Esophagus muscularis mucosa (tissue), 4 donors: Measurements from ENCODE around the gene WNT3. TPM values are rescaled to one million over a fixed set of nuclear protein-coding genes. Genes with fewer than 3 reads are reported as not detected.

Source experiments
- DNase-seq: peaks from one replicate; pipeline ENCODE4 v3.0.0-alpha.2; 2017; ENCODE audit errors: extremely low spot score
- H3K27ac ChIP-seq, 4 donors: fragments of 200-600 bp; sonication (generic); replicated peaks in 1 of 4; 1 replicate in 3 of 4; 2 replicates in 1 of 4; pipeline ENCODE4 v1.5.1; 2016 to 2019; ENCODE audit warnings: mild to moderate bottlenecking in 1 of 4
- H3K27me3 ChIP-seq, 4 donors: fragments of 200-600 bp; sonication (generic); one replicate each; pipeline versions ENCODE4 v1.5.1 to v1.6.0; 2016 to 2019
- H3K36me3 ChIP-seq, 4 donors: fragments of 200-600 bp; sonication (generic); one replicate each; pipeline ENCODE4 v1.5.1; 2016 to 2019
- H3K4me1 ChIP-seq, 4 donors: fragments of 200-600 bp; sonication (generic); one replicate each; pipeline ENCODE4 v1.5.1; 2016 to 2019
- H3K4me3 ChIP-seq, 4 donors: fragments of 200-600 bp; sonication (generic); 1 replicate in 2 of 4; 2 replicates in 2 of 4; pipeline ENCODE4 v1.5.1; 2016 to 2019; ENCODE audit warnings: mild to moderate bottlenecking in 4 of 4, moderate library complexity in 1 of 4
- H3K9me3 ChIP-seq, 4 donors: fragments of 200-600 bp; sonication (generic); 1 replicate in 3 of 4; 2 replicates in 1 of 4; pipeline ENCODE4 v1.5.1; 2016 to 2019
- EP300 ChIP-seq: sonication (generic); formaldehyde crosslinking; IDR thresholded peaks from one replicate; pipeline ENCODE4 v1.6.1; 2017; ENCODE audit warnings: antibody characterized with exemption
- POLR2A ChIP-seq: fragments of 450-650 bp; IDR thresholded peaks from one replicate; pipeline ENCODE4 v1.6.1; 2017; ENCODE audit warnings: antibody characterized with exemption, moderate library complexity, mild to moderate bottlenecking, low read depth
- POLR2AphosphoS5 ChIP-seq, 2 donors: sonication (generic); formaldehyde crosslinking; IDR thresholded peaks; one replicate each; pipeline ENCODE4 v1.6.1; 2017; ENCODE audit warnings: antibody characterized with exemption in 2 of 2
- WGBS: methylation state at CpG from one replicate; pipeline ENCODE4 v1.1.5; 2018; 5-methylcytosine and 5-hydroxymethylcytosine counted together
- intact Hi-C: fragments of 100-400 bp; cut with DNase I; formaldehyde crosslinking; loops from one replicate; pipeline ENCODE4 v1.15.1; 2023
- total RNA-seq, 4 donors: library from RNA; depleted of rRNA; stranded (reverse); fragments of >200 nt; gene quantifications; one replicate each; pipeline versions ENCODE4 v1.1.0 to v1.2.1, GENCODE V29; 2016
- TF ChIP-seq, protein P1 (sequence below), 3 experiments: fragments of 200-600 bp in 2 of 3; fragments of 450-650 bp in 1 of 3; sonication (generic) in 2 of 3; IDR thresholded peaks; one replicate each; pipeline ENCODE4 v1.5.1; 2017 to 2019; ENCODE audit warnings: antibody characterized with exemption in 3 of 3, mild to moderate bottlenecking in 2 of 3, moderate library complexity in 1 of 3

The WNT3 gene
- total RNA-seq, 4 donors from 2014 or later: under 0.01 to 1.3 (median 1.1) TPM

DNA sequence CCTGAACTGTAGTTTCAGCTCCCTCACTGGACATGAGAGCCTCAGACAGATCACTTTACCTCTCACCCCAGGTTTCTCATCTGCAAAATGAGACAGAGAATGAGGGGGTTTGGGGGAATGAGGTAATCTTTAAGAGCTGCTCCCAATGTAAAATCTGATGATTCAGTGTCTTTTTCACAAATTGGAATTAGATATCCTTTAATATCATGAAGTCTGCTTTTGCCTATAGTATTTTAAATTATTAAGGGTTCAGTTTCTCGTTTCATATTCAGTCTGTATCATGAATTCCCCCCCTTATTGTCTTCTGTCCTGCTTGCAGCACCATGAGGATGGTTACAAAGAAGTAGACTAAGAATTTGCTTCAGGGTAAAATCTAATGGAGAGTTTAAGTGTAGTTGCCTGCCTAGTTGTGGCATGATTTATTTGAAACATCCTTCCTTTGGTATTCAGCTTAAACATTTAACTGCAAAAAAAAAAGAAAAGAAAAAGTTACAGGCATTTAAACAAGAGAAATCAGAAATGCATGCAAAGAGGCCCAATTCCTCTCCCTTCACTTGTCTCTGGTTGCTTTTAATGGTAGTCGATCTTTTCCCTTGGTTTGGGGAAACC lies 77.3 kb downstream of the WNT3 start:
- TF ChIP-seq, protein P1, sequence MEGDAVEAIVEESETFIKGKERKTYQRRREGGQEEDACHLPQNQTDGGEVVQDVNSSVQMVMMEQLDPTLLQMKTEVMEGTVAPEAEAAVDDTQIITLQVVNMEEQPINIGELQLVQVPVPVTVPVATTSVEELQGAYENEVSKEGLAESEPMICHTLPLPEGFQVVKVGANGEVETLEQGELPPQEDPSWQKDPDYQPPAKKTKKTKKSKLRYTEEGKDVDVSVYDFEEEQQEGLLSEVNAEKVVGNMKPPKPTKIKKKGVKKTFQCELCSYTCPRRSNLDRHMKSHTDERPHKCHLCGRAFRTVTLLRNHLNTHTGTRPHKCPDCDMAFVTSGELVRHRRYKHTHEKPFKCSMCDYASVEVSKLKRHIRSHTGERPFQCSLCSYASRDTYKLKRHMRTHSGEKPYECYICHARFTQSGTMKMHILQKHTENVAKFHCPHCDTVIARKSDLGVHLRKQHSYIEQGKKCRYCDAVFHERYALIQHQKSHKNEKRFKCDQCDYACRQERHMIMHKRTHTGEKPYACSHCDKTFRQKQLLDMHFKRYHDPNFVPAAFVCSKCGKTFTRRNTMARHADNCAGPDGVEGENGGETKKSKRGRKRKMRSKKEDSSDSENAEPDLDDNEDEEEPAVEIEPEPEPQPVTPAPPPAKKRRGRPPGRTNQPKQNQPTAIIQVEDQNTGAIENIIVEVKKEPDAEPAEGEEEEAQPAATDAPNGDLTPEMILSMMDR (IDR thresholded peaks at IDR 0.05): no peak
- no peak overlapping the region for H3K27ac ChIP-seq
- no peaks in the 10 kb centered on the region for H3K4me1 ChIP-seq
- no peaks in the 10 kb centered on the region for H3K27me3 ChIP-seq
- H3K9me3 ChIP-seq: no peaks in the 10 kb centered on the region
- 90% methylated on average over 2 of the region's 2 CpGs for WGBS
- H3K36me3 ChIP-seq: peaks cover 0 to 21% (median 4%) of the 10 kb centered on the region in 4 donors
- no peak for DNase-seq
- intact Hi-C loops: no loop called here
- H3K4me3 ChIP-seq: no peak overlapping the region

DNA sequence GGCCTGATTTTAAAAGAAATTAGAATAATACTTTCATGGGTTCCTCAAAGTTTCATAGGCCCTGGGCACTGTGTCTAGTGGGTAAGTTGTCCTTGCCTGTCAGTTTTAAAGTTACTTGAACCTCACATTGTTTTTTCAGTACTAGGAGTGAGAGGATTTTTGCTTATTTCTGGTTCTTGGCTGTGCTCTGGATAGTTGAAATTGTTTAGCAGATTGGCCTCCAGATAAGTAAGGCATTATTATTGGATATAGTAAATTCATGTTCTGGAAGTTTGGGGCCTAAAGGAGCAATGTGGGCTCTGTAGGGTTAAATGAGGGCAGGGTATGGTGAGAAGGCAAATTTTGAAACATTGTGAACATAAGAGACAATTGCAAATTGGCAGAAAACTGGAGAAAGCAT lies 78.5 kb downstream of the WNT3 start:
- Histone ChIP-seq H3K4me1 (no peaks in the 10 kb centered on the region), H3K36me3 (peaks cover 0 to 21% (median 4%) of the 10 kb centered on the region in 4 donors), H3K4me3 (no peak overlapping the region), H3K9me3 (no peaks in the 10 kb centered on the region), H3K27me3 (no peaks in the 10 kb centered on the region), H3K27ac (no peak overlapping the region)
- intact Hi-C loops: no loop called here
- DNase-seq: no peak
- no peak for TF ChIP-seq EP300
- TF ChIP-seq, protein P1 (IDR thresholded peaks at IDR 0.05): no peak
- no peak for TF ChIP-seq POLR2A
- no peak for TF ChIP-seq POLR2AphosphoS5 (IDR thresholded peaks at IDR 0.05)

DNA sequence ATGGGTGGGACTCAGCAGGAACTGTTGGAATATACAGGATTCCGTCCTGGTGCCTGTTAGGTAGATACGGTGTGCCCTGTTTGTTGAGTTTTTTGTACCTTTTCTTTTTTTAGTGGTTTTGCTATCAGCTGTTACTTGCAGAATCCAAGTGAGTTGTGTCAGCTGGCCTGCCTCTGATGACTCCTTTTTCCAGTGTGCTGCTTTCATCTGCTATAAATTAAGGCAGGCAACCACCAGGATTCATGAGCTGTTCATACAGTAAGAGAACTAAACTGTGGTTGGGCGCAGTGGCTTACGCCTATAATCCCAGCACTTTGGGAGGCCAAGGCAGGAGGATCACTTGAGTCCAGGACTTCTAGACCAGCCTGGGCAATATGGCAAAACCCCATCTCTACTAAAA lies 79.9 kb downstream of the WNT3 start:
- H3K9me3 ChIP-seq: no peaks in the 10 kb centered on the region
- DNase-seq: no peak
- no peak overlapping the region for H3K4me3 ChIP-seq
- H3K36me3 ChIP-seq: peaks cover 0 to 15% (median 4%) of the 10 kb centered on the region in 4 donors
- 96% methylated on average over 4 of the region's 4 CpGs for WGBS
- H3K27me3 ChIP-seq: no peaks in the 10 kb centered on the region
- no peaks in the 10 kb centered on the region for H3K4me1 ChIP-seq
- TF ChIP-seq POLR2A (no peak), EP300 (no peak), POLR2AphosphoS5 (IDR thresholded peaks at IDR 0.05) (no peak)
- TF ChIP-seq, protein P1 (IDR thresholded peaks at IDR 0.05): no peak
- H3K27ac ChIP-seq: no peak overlapping the region
- intact Hi-C loops: no loop called here

DNA sequence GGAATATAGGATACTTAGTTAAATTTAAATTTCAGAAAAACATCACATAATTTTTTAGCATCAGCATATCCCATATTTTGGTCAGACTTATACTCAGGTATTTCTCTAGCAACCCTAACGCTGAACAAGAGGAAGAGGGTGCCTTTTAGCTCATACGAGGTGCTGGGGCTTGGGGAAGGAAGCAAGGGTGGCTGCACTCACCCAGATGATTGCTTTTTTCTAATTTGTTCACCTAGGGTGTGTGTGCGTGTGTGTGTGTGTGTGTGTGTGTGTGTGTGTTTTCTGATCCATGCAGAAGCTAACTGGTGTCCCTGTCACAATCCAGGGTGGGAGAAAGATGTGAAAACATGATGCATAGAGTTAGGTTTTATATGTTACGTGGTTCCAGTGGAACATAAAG lies 81.2 kb downstream of the WNT3 start:
- Histone ChIP-seq H3K4me3 (no peak overlapping the region), H3K9me3 (no peaks in the 10 kb centered on the region), H3K27ac (no peak overlapping the region), H3K4me1 (no peaks in the 10 kb centered on the region), H3K27me3 (no peaks in the 10 kb centered on the region), H3K36me3 (peaks cover 7 to 16% (median 10%) of the 10 kb centered on the region in 4 donors)
- intact Hi-C loops: no loop called here
- DNase-seq: no peak
- 80% methylated on average over 4 of the region's 4 CpGs for WGBS
- TF ChIP-seq POLR2AphosphoS5 (IDR thresholded peaks at IDR 0.05) (no peak), POLR2A (no peak), EP300 (no peak)
- TF ChIP-seq, protein P1 (IDR thresholded peaks at IDR 0.05): no peak

DNA sequence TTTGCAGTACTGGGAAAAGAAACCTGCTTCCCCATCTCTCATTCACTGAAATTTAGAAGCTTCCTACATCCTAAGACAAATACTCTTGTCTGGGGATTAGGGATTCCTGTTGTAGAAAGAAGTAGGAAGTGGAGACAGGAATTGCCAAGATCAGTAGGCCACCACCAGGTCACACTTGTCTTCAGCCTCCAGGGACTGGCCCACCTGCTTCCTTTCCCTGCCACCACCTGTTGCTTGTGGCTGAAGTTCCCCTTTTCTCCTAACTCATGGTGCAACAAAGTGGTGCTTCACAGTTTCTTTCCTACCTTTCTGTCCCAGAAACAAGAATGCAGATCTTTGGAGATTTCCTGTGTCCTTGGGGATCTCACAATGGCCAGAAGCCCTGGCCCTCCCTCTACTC lies 82.4 kb downstream of the WNT3 start:
- Histone ChIP-seq H3K4me3 (no peak overlapping the region), H3K4me1 (no peaks in the 10 kb centered on the region), H3K27ac (no peak overlapping the region), H3K36me3 (peaks cover 7 to 16% (median 10%) of the 10 kb centered on the region in 4 donors), H3K27me3 (no peaks in the 10 kb centered on the region), H3K9me3 (no peaks in the 10 kb centered on the region)
- TF ChIP-seq POLR2AphosphoS5 (IDR thresholded peaks at IDR 0.05) (no peak), EP300 (no peak), POLR2A (no peak)
- TF ChIP-seq, protein P1 (IDR thresholded peaks at IDR 0.05): no peak
- no peak for DNase-seq
- intact Hi-C loops: no loop called here
